ENCODE measurements around the gene C14orf132. TPM values are rescaled to one million over a fixed set of nuclear protein-coding genes. Genes with fewer than 3 reads are reported as not detected.
A peak's percentile ranks its signal among the peaks of the same experiment; 100 is the strongest.

The C14orf132 gene
- total and polyA plus RNA-seq, 10 of the 15 experiments (the other 5 are each of a cell fraction or from before 2014, with no cell fraction given): under 0.01 to 1.2 (median 0.03) TPM; not detected in 2

DNA sequence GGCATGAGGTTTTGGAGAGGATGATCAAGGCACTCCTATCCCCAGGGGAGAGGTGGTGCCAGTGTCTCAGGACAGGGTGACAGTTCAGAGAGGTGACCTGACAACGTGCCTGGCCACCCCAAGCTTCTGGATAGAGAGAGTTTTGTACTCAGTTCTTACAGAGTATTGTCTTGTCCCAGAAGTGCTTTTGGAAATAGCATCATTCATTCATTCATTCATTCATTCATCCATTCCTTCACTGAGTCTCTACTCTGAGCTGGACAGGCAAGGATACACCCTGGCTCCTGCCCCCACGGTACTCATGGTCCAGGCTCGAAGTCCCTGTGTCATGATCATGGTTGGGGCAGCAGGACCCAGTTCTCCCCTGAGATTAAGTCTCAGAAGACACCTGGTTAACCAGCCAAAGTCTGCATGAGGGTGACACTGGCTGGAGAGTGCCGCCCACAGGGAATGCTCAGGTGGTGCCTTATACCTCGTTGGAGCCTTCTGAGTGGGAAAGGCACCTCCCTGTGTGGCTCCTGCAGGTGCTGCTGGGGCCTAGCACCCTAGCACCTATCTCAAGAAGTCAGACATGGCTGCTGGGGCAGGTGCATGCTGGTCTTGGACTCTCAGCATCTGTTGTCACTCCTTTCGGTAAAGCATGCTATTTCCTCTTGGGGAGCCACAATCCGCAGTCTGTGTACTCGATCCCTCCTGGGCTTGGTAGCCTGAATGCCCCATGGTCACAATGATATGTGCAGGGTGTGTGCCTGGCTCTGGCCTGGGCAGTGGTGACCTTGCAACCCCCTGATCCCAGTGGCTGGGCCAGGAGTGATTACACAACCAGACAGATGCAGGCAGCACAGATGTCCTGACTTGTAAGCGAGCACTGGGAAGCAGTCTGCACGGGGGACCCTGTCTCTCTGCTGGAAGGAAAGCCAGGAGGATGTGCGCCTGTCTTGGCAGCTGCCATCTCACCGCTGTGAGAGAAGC is 57.8 kb downstream of the C14orf132 start:
- no peak overlapping the region for H3K27ac ChIP-seq (ENCODE audit: control insufficient read depth, insufficient read depth)
- POLR2A ChIA-PET: no interaction called here
- H3K27me3 ChIP-seq (replicated peaks in 1 of 2; ENCODE audit: control insufficient read depth in 2 of 2, insufficient read depth in 2 of 2, low read length in 1 of 2): no peaks in the 10 kb centered on the region
- H3K4me2 ChIP-seq (ENCODE audit: control insufficient read depth, insufficient read depth): no peak overlapping the region
- ATAC-seq: no peak
- BruUV-seq (replicated peaks): no TSS peak
- RAD21 ChIA-PET (ENCODE audit: unreplicated experiment): interaction anchor here (0.8 to 2.6 kb wide), 6 partner anchors 8 to 98 kb away, joined by 3 to 41 read pairs (median 7); no protein-coding TSS in a partner anchor
- no peak overlapping the region for H2AFZ ChIP-seq (ENCODE audit: control insufficient read depth, low read depth, low read length)
- SMC1A ChIA-PET (ENCODE audit: uncharacterized antibody, unreplicated experiment): interaction anchor here (1.0 to 2.1 kb wide), 6 partner anchors 19 to 180 kb away, joined by 3 to 42 read pairs (median 5); no protein-coding TSS in a partner anchor
- WGBS (ENCODE audit: insufficient coverage, insufficient replicate concordance, low lambda C conversion rate, missing lambda C conversion rate): 56% methylated on average over 12 of the region's 12 CpGs
- H3K79me2 ChIP-seq (ENCODE audit: control insufficient read depth, insufficient read depth, low read length): no peaks in the 10 kb centered on the region
- no peaks in the 10 kb centered on the region for H3K9me3 ChIP-seq (replicated peaks; ENCODE audit: control insufficient read depth, insufficient read depth, low read length)
- TF ChIP-seq MEF2B (IDR thresholded peaks at IDR 0.05; ENCODE audit: partially characterized antibody, poor library complexity, severe bottlenecking) (peak; percentile 27), ZNF24 (IDR thresholded peaks at IDR 0.05) (peak; percentile 94), SREBF2 (IDR thresholded peaks at IDR 0.05; ENCODE audit: low read length) (no peak), IRF4 (IDR thresholded peaks at IDR 0.05; ENCODE audit: low read depth, low read length) (no peak), POLR2AphosphoS2 (IDR thresholded peaks at IDR 0.05; ENCODE audit: low read depth, low read length) (no peak), KAT2A (conservative IDR thresholded peaks at IDR 0.05; ENCODE audit: control insufficient read depth, low read depth, low read length) (no peak)
- CTCF ChIA-PET: interaction anchor here (0.8 to 3.0 kb wide), 7 partner anchors 14 to 530 kb away, joined by 3 to 82 read pairs (median 11); no protein-coding TSS in a partner anchor
- FAIRE-seq: no peak
- intact Hi-C loops (cut with micrococcal nuclease; ENCODE audit: unreplicated experiment) (no loop called here), in situ Hi-C loops (cut with MboI) (loop anchor here (5.0 to 10.0 kb wide), 2 partner anchors 180 to 328 kb away; no protein-coding TSS in a partner anchor)
- no peaks in the 10 kb centered on the region for H3K4me1 ChIP-seq (ENCODE audit: control insufficient read depth, insufficient read depth, low read length)
- no peak overlapping the region for H3K9ac ChIP-seq (ENCODE audit: control insufficient read depth, insufficient read depth, low read length)
- H3K36me3 ChIP-seq (ENCODE audit: control insufficient read depth in 2 of 2, insufficient read depth in 2 of 2, low read length in 1 of 2): no peaks in the 10 kb centered on the region
- H4K20me1 ChIP-seq (ENCODE audit: control insufficient read depth, insufficient read depth): no peaks in the 10 kb centered on the region
- DNase-seq (ENCODE audit: low read depth, low spot score): no peak
- H3K4me3 ChIP-seq: no peak overlapping the region
